ENCODE data around the gene RPLP2. TPM values are rescaled to one million over a fixed set of nuclear protein-coding genes. Genes with fewer than 3 reads are reported as not detected.

RPLP2 gene
- 558 TPM for total RNA-seq

DNA sequence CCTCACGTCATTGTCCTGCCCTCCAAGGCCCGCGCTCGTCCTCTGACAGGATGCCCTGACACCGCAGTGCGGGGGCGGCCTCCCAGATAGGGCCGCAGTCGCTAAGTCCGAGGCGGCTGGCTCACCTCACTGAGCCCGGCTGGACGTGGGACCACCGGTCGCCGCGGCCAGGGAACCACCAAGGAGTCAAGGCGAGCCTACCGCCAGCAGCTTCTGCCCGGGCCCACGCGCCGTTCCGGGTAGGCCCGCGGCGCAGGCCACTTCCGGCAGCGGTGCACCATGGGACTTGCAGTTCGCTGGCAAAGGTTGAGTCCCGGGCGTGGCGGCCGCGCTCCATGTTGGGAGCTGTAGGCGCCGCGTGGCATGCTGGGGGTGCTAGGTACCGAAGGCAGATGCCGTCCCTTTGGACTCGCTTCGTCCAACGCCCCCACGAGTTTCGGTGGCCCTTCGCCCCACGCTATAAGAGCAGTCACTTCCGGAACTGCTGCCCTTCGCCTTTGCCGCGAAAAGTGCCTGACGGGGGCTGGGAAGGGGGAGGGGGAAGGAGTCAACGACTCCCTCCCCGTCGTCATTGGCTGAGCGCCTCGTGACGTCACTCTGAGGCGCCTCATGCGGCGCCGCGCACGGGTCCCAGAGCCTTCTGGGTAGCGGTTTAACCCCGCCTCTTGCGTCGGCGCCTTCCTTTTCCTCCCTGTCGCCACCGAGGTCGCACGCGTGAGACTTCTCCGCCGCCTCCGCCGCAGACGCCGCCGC, at the start of gene RPLP2:
Gene RPLP2 (plus strand): TSS at position 681 of the 753 bp plus-strand sequence. CDS start 268 bp downstream, outside the sequence.

DNA sequence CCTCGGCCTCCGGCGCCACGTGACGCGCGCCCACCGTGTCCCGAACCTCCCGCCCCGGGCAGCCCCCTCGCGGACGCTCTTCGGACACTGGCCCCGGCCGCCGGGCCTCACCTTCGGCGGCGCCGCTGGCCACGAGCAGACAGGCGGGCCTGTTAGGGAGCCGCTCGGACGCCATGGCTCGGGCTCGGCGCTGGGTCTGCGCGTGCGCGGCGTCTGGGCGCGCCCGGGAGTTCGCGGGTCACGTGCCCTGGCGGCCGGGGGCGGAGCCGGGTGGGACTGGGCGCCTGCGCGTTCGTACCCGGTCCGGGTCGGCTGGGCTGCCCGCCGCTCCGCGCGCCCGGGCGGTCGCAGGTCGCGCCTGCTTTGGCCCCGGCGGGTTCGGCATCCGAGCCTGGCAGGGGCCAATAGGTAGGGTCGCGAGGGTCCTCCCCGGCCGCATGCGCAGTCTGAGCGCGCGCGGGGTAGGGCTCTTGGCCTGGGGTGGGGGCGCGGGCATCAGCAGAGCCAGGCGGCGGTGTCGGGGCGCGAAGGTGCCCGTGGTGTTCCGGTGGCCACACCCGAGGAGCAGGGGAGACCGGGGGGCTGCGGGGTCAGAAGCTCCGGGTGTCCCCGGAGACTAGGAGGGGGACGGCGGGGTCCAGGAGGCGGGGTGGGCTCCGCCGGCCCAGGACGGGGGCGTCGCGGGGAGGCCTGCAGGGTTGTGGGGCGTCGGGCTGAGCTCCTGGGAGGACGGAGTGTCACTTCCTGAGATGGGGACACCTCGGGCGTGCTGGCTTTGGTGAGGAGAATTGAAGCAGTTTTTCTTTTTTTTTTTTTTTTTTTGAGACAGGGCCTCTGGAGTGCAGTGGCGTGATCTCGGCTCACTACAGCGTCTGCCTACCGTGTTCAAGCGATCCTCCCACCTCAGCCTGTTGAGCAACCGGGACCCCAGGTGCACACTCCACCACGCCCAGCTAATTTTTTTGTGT, 32.2 kb upstream of the RPLP2 start, which contains the start of gene GATD1:
Gene GATD1 (minus strand): TSS at position 200 of the 968 bp plus-strand sequence. CDS start 25 bp downstream, at position 175.

DNA sequence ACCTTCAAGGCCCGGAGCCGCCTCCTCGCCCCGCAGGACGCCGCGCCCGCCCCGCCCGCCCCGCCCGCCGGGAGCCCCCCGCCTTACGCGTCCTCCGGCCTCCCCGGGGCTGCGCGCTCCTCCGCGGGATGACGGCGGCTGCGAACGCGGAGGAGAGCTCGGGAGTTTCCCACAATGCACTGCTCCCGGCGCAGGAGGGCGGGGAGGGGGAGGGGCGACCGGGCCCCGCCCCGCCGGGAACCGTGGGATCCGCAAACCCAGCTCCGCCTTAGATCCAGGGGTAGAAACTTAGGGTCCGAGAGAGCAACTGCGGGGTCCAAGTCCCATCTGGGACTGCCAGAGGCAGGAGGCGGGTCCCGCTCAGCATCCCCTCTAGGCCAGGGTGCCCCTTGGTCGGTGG, 19.8 kb upstream of the RPLP2 start, which contains the start of gene CEND1:
Gene CEND1 (minus strand): TSS at position 148 of the 400 bp plus-strand sequence. CDS start 1,514 bp downstream, outside the sequence.

DNA sequence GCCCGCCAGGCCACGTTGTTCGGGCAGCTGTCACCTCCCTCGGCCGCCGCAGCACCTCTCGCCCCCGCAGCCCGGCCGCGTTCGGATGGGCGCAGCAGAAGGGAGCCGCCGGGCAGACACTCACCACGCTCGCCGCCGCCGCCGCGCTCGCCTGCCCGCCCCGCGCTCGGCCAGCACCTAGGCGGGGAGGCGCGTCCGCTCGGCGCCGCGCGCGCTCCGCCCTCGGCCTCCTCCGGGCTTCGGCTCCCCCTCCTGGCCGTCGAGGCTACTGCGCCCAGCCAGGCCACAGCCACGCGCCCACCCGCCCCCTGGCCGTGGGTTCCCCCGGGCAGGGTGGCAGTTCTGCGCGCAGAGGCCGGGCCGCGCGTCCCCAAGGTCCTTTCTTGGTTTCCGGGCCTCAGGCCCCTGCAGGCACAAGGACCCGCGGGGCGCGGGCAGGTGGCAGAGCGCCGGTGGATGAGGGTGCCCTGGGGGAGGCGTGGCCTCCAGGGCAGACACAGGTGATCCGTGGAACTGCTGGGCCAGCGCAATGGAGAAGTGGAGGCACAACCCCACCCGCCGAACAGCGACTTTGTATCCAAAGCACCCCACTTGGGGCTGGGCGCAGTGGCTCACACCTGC, 11.6 kb upstream of the RPLP2 start, which contains the start of gene SLC25A22:
Gene SLC25A22 (minus strand): TSS at position 189 of the 621 bp plus-strand sequence. CDS start 3,275 bp downstream, outside the sequence.

DNA sequence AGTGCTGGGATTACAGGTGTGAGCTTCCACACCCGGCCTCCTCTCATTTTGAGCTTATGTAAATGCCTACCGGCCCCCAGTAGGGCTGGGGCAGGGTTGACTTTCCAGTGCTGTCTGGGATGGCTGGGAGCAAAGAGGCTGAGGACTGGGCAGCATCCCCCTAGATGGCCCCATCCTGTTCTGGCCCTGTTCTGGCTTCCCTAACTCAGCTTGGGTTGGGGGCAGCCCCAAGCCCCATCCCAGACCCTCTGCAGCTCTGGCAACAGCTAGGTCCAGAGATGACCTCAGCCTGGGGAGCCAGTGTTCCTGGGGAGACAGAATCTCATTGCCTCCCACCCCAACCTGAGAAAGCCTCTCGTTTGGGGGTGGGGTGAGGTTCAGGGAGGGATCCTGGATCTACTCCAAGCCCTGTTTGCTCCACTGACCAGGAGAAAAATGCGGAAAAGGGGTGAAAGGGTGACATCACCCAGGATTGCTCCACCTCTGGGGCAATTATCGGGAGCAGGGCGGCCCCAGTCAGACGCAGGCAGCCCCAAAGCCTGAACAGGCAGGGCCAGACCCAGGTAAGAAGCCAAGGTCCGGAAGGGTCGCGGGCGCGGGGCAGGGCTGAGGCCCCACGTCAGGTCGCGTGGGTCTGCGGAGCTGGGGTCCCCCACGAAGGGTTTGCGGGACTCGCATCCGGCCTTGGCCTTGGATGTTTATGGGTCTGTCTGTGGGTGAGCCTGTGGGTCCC, 8.8 kb downstream of the RPLP2 start, which contains the start of gene PNPLA2:
Gene PNPLA2 (plus strand): TSS at position 519 of the 733 bp plus-strand sequence. CDS start 805 bp downstream, outside the sequence.

DNA sequence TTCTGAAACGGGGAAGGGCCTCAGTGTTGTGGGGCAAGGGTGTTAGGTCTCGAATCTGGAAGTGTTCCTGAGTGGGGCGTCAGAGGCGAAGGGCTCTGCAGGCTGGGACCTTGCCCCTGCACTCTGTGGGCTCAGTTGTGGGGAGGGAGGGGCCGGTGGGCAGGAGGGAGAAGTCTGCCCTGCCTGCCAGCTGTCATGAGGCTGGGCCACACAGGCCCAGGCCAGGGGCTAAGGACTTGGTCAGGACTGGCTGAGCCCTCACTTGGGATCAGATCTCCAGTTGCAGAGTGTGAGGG, 18.1 kb downstream of the RPLP2 start, which contains the start of gene CRACR2B:
Gene CRACR2B (plus strand): TSS at position 23 of the 296 bp plus-strand sequence. CDS start 689 bp downstream, outside the sequence.

DNA sequence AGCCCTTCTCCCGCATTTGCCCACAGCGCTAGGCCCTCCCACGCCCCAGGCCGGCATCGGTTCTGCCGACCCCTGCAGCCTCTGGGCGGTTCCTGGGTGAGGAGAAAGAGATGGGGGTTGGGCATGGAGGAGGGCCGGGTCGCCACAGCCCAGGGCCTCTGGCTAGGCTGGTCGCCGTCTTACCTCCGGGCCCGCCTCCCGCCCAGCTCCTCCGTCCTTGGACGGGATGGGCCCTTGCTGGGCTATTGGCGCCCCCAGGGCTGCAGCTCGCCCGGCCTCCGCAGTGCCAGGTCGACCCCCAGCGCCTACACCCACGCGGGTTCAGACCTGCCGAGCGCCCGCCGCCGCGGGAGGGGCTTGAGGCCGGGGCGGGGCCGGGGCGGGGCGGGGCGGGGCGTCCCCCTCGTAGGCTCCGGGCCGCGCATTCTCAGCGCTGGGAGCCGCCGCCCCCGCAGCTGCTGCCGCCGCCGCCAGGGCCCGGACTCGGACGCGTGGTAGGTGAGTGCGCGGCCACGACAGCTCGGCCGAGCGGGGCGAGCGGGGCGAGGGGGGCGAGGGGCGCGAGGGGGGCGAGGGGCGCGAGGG, 22.9 kb downstream of the RPLP2 start, which contains the start of gene CD151:
Gene CD151 (plus strand): TSS at position 424 of the 585 bp plus-strand sequence. CDS start 3,118 bp downstream, outside the sequence.

DNA sequence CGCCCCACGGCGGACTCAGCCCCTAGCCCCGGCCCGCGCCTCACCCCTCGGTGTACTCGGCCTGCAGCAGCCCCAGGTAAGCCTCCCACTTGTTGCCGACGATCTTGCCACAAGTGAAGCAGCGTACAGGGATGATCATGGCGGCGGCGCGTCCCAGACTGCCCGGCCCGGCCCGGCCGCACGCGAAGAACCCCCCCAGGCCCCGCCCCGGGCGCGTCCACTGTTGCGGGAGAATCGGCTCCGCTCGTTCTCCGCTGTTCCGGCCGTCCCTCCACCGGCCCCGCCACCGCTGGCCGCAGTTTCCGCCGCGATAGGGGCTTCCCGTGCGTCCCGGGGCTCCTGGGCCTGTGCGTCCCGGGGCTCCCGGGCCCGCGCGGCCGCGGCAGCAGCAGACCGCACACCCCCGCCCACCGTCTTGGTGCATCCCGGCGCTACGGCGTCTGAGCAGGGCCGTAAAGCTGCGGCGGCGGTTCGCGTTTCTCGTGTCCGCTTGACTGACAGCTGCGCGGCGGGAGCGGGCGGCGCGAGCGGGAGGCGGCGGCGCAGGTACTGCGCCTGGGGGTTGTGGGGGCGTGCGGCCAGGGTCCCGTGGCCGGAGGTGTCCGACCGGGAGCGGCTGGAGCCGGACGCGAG, 32.7 kb downstream of the RPLP2 start, which contains the start of the genes POLR2L and TSPAN4:
Gene POLR2L (minus strand): TSS at position 160 of the 633 bp plus-strand sequence. CDS start 21 bp downstream, at position 139.
Gene TSPAN4 (plus strand): TSS at position 483 of the 633 bp plus-strand sequence. CDS start 7,453 bp downstream, outside the sequence.

Small RNA genes within 50 kb of the gene (small RNA-seq; reads per million reads assigned to genes)
- not detected for gene SNORA52 (ENCODE audit: low replicate concordance)

Other genes with a start within 250 kb of the RPLP2 start
- 2.3 TPM for gene LMNTD2, start 249.2 kb upstream of the RPLP2 start, total RNA-seq
- gene RASSF7, start 249.0 kb upstream of the RPLP2 start, total RNA-seq, result 55.8 TPM
- gene PHRF1, start 233.5 kb upstream of the RPLP2 start, total RNA-seq, result 29.7 TPM
- 18.1 TPM for gene IRF7, start 194.0 kb upstream of the RPLP2 start, total RNA-seq
- 21.3 TPM for gene CDHR5, start 185.0 kb upstream of the RPLP2 start, total RNA-seq
- 7.6 TPM for gene SCT, start 182.8 kb upstream of the RPLP2 start, total RNA-seq
- 1.3 TPM for gene DRD4, start 172.7 kb upstream of the RPLP2 start, total RNA-seq
- gene DEAF1, start 114.7 kb upstream of the RPLP2 start, total RNA-seq, result 27.9 TPM
- 16.8 TPM for gene TMEM80, start 114.2 kb upstream of the RPLP2 start, total RNA-seq
- gene EPS8L2, start 103.7 kb upstream of the RPLP2 start, total RNA-seq, result 137 TPM
- 118 TPM for gene TALDO1, start 62.5 kb upstream of the RPLP2 start, total RNA-seq
- 67.5 TPM for gene GATD1, start 32.5 kb upstream of the RPLP2 start, total RNA-seq
- 0.12 TPM for gene CEND1, start 19.9 kb upstream of the RPLP2 start, total RNA-seq
- 10.7 TPM for gene SLC25A22, start 11.7 kb upstream of the RPLP2 start, total RNA-seq
- gene PIDD1, start 4.7 kb upstream of the RPLP2 start, total RNA-seq, result 19.7 TPM
- gene PNPLA2, start 8.9 kb downstream of the RPLP2 start, total RNA-seq, result 76.7 TPM
- 12.9 TPM for gene CRACR2B, start 18.0 kb downstream of the RPLP2 start, total RNA-seq
- 153 TPM for gene CD151, start 23.0 kb downstream of the RPLP2 start, total RNA-seq
- 39.9 TPM for gene POLR2L, start 32.6 kb downstream of the RPLP2 start, total RNA-seq
- 75.3 TPM for gene TSPAN4, start 32.9 kb downstream of the RPLP2 start, total RNA-seq
- 55.0 TPM for gene CHID1, start 100.8 kb downstream of the RPLP2 start, total RNA-seq
- 93.0 TPM for gene AP2A2, start 115.9 kb downstream of the RPLP2 start, total RNA-seq
- 5.0 TPM for gene MUC6, start 226.8 kb downstream of the RPLP2 start, total RNA-seq